ENCODE measurements around the gene MYO7A.

- TF ChIP-seq, protein P1, sequence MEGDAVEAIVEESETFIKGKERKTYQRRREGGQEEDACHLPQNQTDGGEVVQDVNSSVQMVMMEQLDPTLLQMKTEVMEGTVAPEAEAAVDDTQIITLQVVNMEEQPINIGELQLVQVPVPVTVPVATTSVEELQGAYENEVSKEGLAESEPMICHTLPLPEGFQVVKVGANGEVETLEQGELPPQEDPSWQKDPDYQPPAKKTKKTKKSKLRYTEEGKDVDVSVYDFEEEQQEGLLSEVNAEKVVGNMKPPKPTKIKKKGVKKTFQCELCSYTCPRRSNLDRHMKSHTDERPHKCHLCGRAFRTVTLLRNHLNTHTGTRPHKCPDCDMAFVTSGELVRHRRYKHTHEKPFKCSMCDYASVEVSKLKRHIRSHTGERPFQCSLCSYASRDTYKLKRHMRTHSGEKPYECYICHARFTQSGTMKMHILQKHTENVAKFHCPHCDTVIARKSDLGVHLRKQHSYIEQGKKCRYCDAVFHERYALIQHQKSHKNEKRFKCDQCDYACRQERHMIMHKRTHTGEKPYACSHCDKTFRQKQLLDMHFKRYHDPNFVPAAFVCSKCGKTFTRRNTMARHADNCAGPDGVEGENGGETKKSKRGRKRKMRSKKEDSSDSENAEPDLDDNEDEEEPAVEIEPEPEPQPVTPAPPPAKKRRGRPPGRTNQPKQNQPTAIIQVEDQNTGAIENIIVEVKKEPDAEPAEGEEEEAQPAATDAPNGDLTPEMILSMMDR (IDR thresholded peaks at IDR 0.05; ENCODE audit: low read depth, low read length, poor library complexity, severe bottlenecking), result no peak
- TF ChIP-seq EZH2phosphoT487 (IDR thresholded peaks at IDR 0.05; ENCODE audit: borderline replicate concordance, low read length), result no peak
Observed at GRCh38 chr11:77089004-77089545, 39.0 kb upstream of the MYO7A start.
